A549 (cell line): ENCODE data around the gene NRG3. TPM values are rescaled to one million over a fixed set of nuclear protein-coding genes. Genes with fewer than 3 reads are reported as not detected.

Source experiments
- ATAC-seq, 2 experiments: fragments of 200-7000 bp in 1 of 2; fragments of >200 bp in 1 of 2; cut with Nextera tagmentation in 1 of 2; cut with Tn5 transposase in 1 of 2; 3 replicates each; pipeline versions ENCODE4 v1.8.0 to v1.9.1; 2018 to 2020; ENCODE audit warnings: mild to moderate bottlenecking in 1 of 2, moderate library complexity in 1 of 2
- CTCF ChIA-PET: fragments of 300-600 bp; sonication (Branson Sonifier 250); formaldehyde crosslinking; extraction: SDS; loops from one replicate; lab custom pipeline; 2021; ENCODE audit warnings: antibody characterized with exemption, inconsistent platforms; lab: Yijun Ruan, JAX
- POLR2A ChIA-PET: fragments of 350-600 bp; formaldehyde crosslinking; extraction: SDS; loops from one replicate; lab custom pipeline; 2021; ENCODE audit warnings: antibody characterized with exemption, inconsistent platforms; lab: Yijun Ruan, JAX
- DNase-seq, 2 experiments: peaks; one replicate each; pipeline versions ENCODE4 v3.0.0 to v3.0.0-alpha.2; 2011 to 2016; ENCODE audit warnings: low read depth in 1 of 2, low spot score in 1 of 2
- FAIRE-seq: peaks from 2 replicates; lab custom pipeline; 2011; peaks lifted over from hg19 to GRCh38; lab: Jason Lieb, UNC
- H3K27ac ChIP-seq, 2 experiments: fragments of >200 bp; sonication (Bioruptor Twin); formaldehyde crosslinking; 3 replicates each; pipeline ENCODE4 v1.5.1; 2016 to 2017
- H3K4me1 ChIP-seq: fragments of >200 bp; sonication (Bioruptor Twin); formaldehyde crosslinking; 3 replicates; pipeline ENCODE4 v1.6.1; 2016
- H3K4me2 ChIP-seq: fragments of >200 bp; sonication (Bioruptor Twin); formaldehyde crosslinking; 3 replicates; pipeline ENCODE4 v1.6.1; 2016
- H3K4me3 ChIP-seq: fragments of >200 bp; sonication (Bioruptor Twin); formaldehyde crosslinking; 3 replicates; pipeline ENCODE4 v1.5.1; 2016
- H3K9me3 ChIP-seq: fragments of >200 bp; sonication (Bioruptor Twin); formaldehyde crosslinking; 3 replicates; pipeline ENCODE4 v1.6.1; 2016
- BHLHE40 ChIP-seq: IDR thresholded peaks from 2 replicates; pipeline ENCODE4 v1.6.1; 2012; ENCODE audit warnings: low read depth, low read length, inconsistent platforms
- CHD2 ChIP-seq: fragments of 150-350 bp; IDR thresholded peaks from 2 replicates; pipeline ENCODE4 v1.6.1; 2014; ENCODE audit warnings: low read length; ENCODE audit not compliant: partially characterized antibody
- E2F6 ChIP-seq: IDR thresholded peaks from 2 replicates; pipeline ENCODE4 v1.6.1; 2012; ENCODE audit warnings: low read depth, borderline replicate concordance
- ELK1 ChIP-seq: fragments of 150-350 bp; IDR thresholded peaks from 2 replicates; pipeline ENCODE4 v1.6.1; 2014; ENCODE audit warnings: low read depth, mild to moderate bottlenecking, low read length
- HDAC2 ChIP-seq: fragments of 200-600 bp; sonication (generic); IDR thresholded peaks from 2 replicates; pipeline ENCODE4 v1.6.1; 2016
- HES2 ChIP-seq: fragments of >200 bp; sonication (Bioruptor Twin); formaldehyde crosslinking; IDR thresholded peaks from 2 replicates; pipeline ENCODE4 v1.6.1; 2016
- HMGXB4 ChIP-seq: fragments of 250-450 bp; sonication (Bioruptor Pico); IDR thresholded peaks from 2 replicates; pipeline ENCODE4 v1.5.0; 2021; ENCODE audit warnings: mild to moderate bottlenecking, moderate library complexity, borderline replicate concordance
- HOXB5 ChIP-seq: fragments of 250-450 bp; sonication (Bioruptor Pico); IDR thresholded peaks from 2 replicates; pipeline ENCODE4 v1.5.0; 2020; ENCODE audit warnings: mild to moderate bottlenecking, moderate library complexity
- JUN ChIP-seq, 2 experiments: fragments of >200 bp; sonication (Bioruptor Twin); formaldehyde crosslinking; IDR thresholded peaks; 2 replicates in 1 of 2; 3 replicates in 1 of 2; pipeline ENCODE4 v1.6.1; 2016 to 2017
- MAFK ChIP-seq: fragments of 450-650 bp; IDR thresholded peaks from 2 replicates; pipeline ENCODE4 v1.6.1; 2014; ENCODE audit not compliant: partially characterized antibody
- MAX ChIP-seq: IDR thresholded peaks from 2 replicates; pipeline ENCODE4 v1.6.1; 2012
- MAZ ChIP-seq: fragments of 150-350 bp; IDR thresholded peaks from 2 replicates; pipeline ENCODE4 v1.6.1; 2014; ENCODE audit warnings: antibody characterized with exemption, low read depth, low read length, borderline replicate concordance
- NPAS2 ChIP-seq: fragments of 250-450 bp; sonication (Bioruptor Pico); IDR thresholded peaks from 2 replicates; pipeline ENCODE4 v1.8.0; 2022; ENCODE audit warnings: mild to moderate bottlenecking, moderate library complexity, borderline replicate concordance
- NR3C1 ChIP-seq: fragments of >200 bp; sonication (Bioruptor Twin); formaldehyde crosslinking; IDR thresholded peaks from 3 replicates; pipeline ENCODE4 v1.6.1; 2017
- PHF8 ChIP-seq: fragments of 200-600 bp; sonication (generic); IDR thresholded peaks from 2 replicates; pipeline ENCODE4 v1.6.1; 2016; ENCODE audit warnings: low read depth, mild to moderate bottlenecking, antibody characterized with exemption, moderate library complexity, borderline replicate concordance
- RARB ChIP-seq: fragments of 250-450 bp; sonication (Bioruptor Pico); IDR thresholded peaks from 2 replicates; pipeline ENCODE4 v1.8.0; 2021; ENCODE audit warnings: mild to moderate bottlenecking, moderate library complexity
- RCOR1 ChIP-seq: fragments of 150-350 bp; IDR thresholded peaks from 2 replicates; pipeline ENCODE4 v1.6.1; 2014; ENCODE audit warnings: antibody characterized with exemption, low read length, low read depth
- SREBF2 ChIP-seq: fragments of 450-650 bp; IDR thresholded peaks from 2 replicates; pipeline ENCODE4 v1.6.1; 2014; ENCODE audit warnings: mild to moderate bottlenecking, moderate library complexity
- TP53 ChIP-seq: fragments of 250-450 bp; sonication (Bioruptor Pico); IDR thresholded peaks from 2 replicates; pipeline ENCODE4 v1.5.0; 2021; ENCODE audit warnings: mild to moderate bottlenecking, moderate library complexity
- ZNF302 ChIP-seq: fragments of 250-450 bp; sonication (Bioruptor Pico); IDR thresholded peaks from 2 replicates; pipeline ENCODE4 v1.9.0; 2021; ENCODE audit warnings: inconsistent platforms, mild to moderate bottlenecking, moderate library complexity
- ZSCAN20 ChIP-seq: fragments of 250-450 bp; sonication (Bioruptor Pico); IDR thresholded peaks from 2 replicates; pipeline ENCODE4 v1.8.0; 2022; ENCODE audit warnings: mild to moderate bottlenecking, moderate library complexity
- WGBS: methylation state at CpG from one replicate; pipeline ENCODE4 v1.1.6; 2017; ENCODE audit errors: missing lambda C conversion rate; 5-methylcytosine and 5-hydroxymethylcytosine counted together
- polyA plus RNA-seq, 4 experiments: library from polyadenylated mRNA; depleted of rRNA in 3 of 4; stranded (reverse); fragments of >200 nt; fragmentation: RNase III in 1 of 4; extraction: RNeasy Plus Mini Kit Qiagen cat#74134 plus additional on column Dnase treatment in 1 of 4; gene quantifications; 2 replicates in 3 of 4; 3 replicates in 1 of 4; pipeline ENCODE4 v1.2.3, GENCODE V29; 2011 to 2017

NRG3 gene
- polyA plus RNA-seq, 2 of the 4 experiments (the other 2 are of a cell fraction), result not detected

- CTCF ChIA-PET, result no interaction called here
- no peak for ATAC-seq
- H3K9me3 ChIP-seq, result no peaks in the 10 kb centered on the region; the same call in 2 of the 3 replicates
Observed at GRCh38 chr10:82294874-82295378, 419.9 kb downstream of the NRG3 start.

GRCh38 chr10:82308641-82309040 is 433.6 kb downstream of the NRG3 start:
- no peak for TF ChIP-seq HES2
- TF ChIP-seq ELK1, result no peak
- no peak for TF ChIP-seq HDAC2
- TF ChIP-seq ZSCAN20 (CRISPR knock-in tag), result no peak
- no peak for TF ChIP-seq BHLHE40
- no peak for TF ChIP-seq ZNF302 (CRISPR knock-in tag)
- TF ChIP-seq E2F6, result no peak
- no peak for TF ChIP-seq MAX
- H3K4me1 ChIP-seq, result no peaks in the 10 kb centered on the region
- ATAC-seq (no peak), FAIRE-seq (no peak), DNase-seq (no peak)
- no peak overlapping the region for H3K4me3 ChIP-seq
- no peak overlapping the region for H3K27ac ChIP-seq
- WGBS, result 51% methylated on average over 4 of the region's 4 CpGs
- H3K4me2 ChIP-seq, result no peak overlapping the region
- CTCF ChIA-PET, result no interaction called here
- POLR2A ChIA-PET, result no interaction called here
- H3K9me3 ChIP-seq, result no peaks in the 10 kb centered on the region

More at GRCh38 chr10:82294874-82295378, 419.9 kb downstream of the NRG3 start:
- H3K27ac ChIP-seq, result no peak overlapping the region
- H3K4me2 ChIP-seq, result no peak overlapping the region
- no peak overlapping the region for H3K4me3 ChIP-seq
- TF ChIP-seq MAFK, result peak; percentile 69
- no peak for TF ChIP-seq CHD2
- TF ChIP-seq, all 56 proteins: peak for 1
- FAIRE-seq (no peak), DNase-seq (no peak)
- POLR2A ChIA-PET, result no interaction called here
- WGBS, result 13% methylated on average over 3 of the region's 3 CpGs
- H3K4me1 ChIP-seq, result no peaks in the 10 kb centered on the region

GRCh38 chr10:82310839-82311238 is 435.8 kb downstream of the NRG3 start:
- CTCF ChIA-PET, result no interaction called here

GRCh38 chr10:82313401-82313800 is 438.4 kb downstream of the NRG3 start:
- CTCF ChIA-PET, result interaction anchor here (0.6 kb wide), 1 partner anchor 1713 kb away, joined by 3 read pairs; no protein-coding TSS in a partner anchor
- H3K4me2 ChIP-seq, result no peak overlapping the region
- TF ChIP-seq HOXB5 (CRISPR knock-in tag) (no peak), HMGXB4 (no peak), TP53 (CRISPR knock-in tag) (no peak), JUN (IDR thresholded peaks at IDR 0.05) (no peak), SREBF2 (no peak)
- TF ChIP-seq, all 56 proteins: peak for 0
- no peaks in the 10 kb centered on the region for H3K9me3 ChIP-seq
- FAIRE-seq, result no peak
- H3K4me1 ChIP-seq, result no peaks in the 10 kb centered on the region
- WGBS, result 26% methylated on average over 3 of the region's 3 CpGs
- ATAC-seq, result no peak
- no peak overlapping the region for H3K27ac ChIP-seq
- DNase-seq, result no peak
- H3K4me3 ChIP-seq, result no peak overlapping the region
- POLR2A ChIA-PET, result no interaction called here

More at GRCh38 chr10:82310839-82311238, 435.8 kb downstream of the NRG3 start:
- ATAC-seq (no peak), FAIRE-seq (no peak), DNase-seq (no peak)
- H3K4me1 ChIP-seq, result no peaks in the 10 kb centered on the region
- no peak for TF ChIP-seq RCOR1
- TF ChIP-seq RARB (CRISPR knock-in tag), result no peak
- TF ChIP-seq PHF8, result no peak
- no peak for TF ChIP-seq MAZ
- no peak for TF ChIP-seq NR3C1
- no peak for TF ChIP-seq NPAS2 (CRISPR knock-in tag)
- no peak overlapping the region for H3K27ac ChIP-seq
- no peak overlapping the region for H3K4me2 ChIP-seq
- WGBS, result 12% methylated on average over 3 of the region's 3 CpGs
- no peaks in the 10 kb centered on the region for H3K9me3 ChIP-seq
- H3K4me3 ChIP-seq, result no peak overlapping the region
- POLR2A ChIA-PET, result no interaction called here
